IPS-NIHi7 (cell line): Measurements from ENCODE around the gene NDC1.
"Not testable (repeated sequence)": the region's sequence is repeated elsewhere in the genome, so short reads cannot be mapped to it uniquely, and the experiment has no call there.

Experiments
- DNase-seq: peaks from one replicate; pipeline ENCODE4 v3.0.0; 2012; ENCODE audit warnings: mixed read lengths; ENCODE audit errors: extremely low spot score

NDC1 gene

DNA sequence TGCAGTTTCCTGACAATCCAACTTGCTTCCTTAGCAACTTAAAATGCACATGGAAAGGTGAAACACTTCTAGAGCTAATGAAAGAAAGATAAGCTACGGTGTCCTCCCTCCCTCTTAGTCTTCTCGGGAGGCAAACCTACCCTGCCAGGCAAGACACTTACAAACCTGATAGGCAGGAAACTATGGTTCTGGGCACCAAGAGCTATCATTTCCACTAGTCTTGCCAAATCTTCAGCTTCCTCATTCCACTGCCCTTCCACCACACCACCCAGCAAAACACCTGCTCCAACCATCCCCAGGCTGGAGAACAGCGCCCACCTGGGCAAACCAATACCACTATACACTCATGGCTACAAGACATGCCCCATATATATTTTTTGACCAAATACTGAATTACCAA is 15.2 kb downstream of the NDC1 start:
- no peak for DNase-seq

DNA sequence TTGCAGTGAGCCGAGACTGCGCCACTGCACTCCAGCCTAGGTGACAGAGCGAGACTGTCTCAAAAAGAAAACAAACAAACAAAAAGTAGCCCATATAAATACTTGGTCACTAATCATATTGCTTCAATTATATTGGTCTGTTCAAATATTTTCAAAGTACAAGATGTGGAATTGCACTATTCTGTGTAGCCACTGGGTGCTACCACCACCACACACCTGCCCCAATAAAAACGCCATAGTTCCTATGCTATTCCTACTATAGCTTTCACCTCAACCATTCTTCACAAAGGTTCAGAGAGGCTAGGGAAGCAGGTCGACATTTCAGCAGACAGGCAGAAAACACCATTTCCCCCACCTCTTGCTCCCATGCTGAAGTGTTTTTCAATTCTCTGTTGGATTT is 16.7 kb downstream of the NDC1 start:
- DNase-seq = no peak

DNA sequence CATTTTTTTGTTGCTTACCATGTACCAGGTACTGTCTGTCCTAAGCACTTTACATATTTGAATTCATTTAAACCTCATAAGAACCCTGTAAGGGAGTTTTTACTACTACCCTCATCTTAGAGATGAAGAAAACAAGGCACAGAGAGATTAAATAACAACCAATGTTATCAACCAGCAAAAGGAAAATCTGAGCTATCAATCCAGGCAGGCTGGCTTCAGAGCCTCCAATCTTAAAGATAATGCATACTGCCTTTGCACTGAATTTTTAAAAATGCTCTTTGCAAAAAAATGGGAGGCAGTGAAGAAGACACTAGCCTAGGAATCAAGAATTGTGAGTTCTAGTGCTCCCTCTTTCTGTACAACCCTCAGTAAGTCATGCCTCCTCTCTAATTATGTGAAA is 18.7 kb downstream of the NDC1 start:
- no peak for DNase-seq

DNA sequence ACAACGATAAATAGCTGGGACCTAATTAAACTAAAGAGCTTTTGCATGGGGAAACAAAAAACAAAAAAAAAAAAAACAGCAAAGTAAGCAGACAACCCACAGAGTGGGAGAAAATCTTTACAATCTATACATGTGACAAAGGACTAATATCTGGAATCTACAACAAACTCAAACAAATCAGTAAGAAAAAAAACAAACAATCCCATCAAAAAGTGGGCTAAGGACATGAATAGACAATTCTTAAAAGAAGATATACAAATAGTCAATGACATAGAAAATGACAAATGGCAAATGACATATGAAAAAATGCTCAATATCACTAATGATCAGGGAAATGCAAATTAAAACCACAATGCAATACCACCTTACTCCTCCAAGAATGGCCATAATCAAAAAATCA is 21.5 kb downstream of the NDC1 start:
- not testable (repeated sequence) for DNase-seq

DNA sequence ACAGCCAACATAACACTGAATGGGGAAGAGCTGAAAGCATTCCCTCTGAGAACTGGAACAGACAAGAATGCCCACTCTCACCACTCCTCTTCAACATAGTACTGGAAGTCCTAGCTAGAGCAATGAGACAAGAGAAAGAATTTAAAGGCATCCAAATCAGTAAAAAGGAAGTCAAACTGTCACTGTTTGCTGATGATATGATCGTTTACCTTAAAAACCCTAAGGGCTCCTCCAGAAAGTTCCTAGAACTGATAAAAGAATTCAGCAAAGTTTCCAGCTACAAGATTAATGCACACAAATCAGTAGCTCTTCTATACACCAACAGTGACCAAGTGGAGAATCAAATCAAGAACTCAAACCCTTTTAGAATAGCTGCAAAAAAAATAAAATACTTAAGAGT is 22.6 kb downstream of the NDC1 start:
- not testable (repeated sequence) for DNase-seq

DNA sequence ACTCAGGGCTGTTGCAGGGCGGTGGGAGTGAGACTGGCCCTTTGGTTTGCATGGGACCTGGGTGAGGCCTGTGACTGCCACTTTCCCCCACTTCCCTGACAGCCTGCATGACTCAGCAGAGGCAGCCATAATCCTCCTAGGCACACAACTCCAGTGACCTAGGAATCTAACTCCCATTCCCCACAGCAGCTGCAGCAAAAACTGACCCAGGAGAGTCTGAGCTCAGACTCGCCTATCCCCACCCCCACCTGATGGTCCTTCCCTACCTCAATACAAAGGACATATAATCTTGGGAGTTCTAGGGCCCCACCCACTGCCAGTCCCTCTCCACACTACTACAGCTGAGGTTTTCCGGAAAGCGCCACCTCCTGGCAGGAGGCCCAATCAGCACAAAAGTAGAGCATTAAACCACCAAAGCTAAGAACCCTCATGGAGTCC is 26.7 kb downstream of the NDC1 start:
- DNase-seq = peak; percentile 22

DNA sequence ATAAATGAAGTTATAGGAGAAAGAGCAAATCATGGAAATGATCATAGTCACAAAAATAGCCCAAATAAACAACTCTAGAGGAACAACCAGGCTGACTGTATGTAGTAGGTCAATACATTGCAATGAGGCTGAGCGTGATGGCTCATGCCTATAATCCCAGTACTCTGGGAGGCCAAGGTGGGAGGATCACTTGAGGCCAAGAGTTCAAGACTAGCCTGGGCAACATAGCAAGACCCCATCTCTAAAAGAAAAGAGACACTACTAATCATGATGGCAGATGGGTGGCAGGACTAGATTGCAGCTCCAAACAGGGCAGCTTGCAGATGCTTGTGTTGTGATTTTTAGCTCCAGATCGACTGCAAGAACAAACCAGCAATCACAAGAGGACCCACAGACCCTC is 27.6 kb downstream of the NDC1 start:
- no peak for DNase-seq

DNA sequence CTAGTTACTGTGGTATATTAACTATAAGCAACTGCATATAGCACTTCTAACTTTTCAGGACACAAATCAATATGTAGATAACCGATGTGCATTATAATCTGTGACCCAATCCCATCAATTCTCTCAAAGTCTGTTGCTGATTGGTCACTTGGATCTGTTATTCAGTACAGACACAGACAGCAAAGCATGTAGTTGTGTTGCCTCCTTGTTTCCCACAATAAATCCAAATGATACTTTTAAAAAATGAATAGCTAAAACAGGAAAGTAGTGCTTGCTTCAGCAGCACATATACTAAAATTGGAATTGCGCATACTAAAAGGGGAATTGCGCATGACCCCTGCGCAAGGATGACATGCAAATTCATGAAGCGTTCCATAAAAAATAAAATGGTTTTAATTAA is 28.1 kb downstream of the NDC1 start:
- no peak for DNase-seq

DNA sequence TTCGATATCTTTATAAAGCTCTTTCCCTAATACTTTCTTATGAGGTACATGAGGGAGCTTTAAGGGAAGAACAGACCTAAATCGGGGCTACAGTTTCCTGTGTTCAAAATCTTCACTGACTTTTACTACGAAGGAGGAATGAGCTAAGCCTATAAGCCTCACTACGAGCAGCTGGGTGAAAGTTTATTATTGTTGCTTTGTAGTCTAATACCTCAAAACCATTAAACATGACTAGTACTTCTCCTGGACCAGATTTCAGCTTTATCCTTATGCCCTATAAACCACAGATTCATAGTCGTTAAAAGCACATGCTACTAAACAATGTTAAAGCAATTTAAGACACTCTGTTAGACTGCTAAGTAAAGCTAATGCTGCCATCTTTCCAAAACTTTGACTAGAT is 30.2 kb downstream of the NDC1 start:
- DNase-seq = no peak

DNA sequence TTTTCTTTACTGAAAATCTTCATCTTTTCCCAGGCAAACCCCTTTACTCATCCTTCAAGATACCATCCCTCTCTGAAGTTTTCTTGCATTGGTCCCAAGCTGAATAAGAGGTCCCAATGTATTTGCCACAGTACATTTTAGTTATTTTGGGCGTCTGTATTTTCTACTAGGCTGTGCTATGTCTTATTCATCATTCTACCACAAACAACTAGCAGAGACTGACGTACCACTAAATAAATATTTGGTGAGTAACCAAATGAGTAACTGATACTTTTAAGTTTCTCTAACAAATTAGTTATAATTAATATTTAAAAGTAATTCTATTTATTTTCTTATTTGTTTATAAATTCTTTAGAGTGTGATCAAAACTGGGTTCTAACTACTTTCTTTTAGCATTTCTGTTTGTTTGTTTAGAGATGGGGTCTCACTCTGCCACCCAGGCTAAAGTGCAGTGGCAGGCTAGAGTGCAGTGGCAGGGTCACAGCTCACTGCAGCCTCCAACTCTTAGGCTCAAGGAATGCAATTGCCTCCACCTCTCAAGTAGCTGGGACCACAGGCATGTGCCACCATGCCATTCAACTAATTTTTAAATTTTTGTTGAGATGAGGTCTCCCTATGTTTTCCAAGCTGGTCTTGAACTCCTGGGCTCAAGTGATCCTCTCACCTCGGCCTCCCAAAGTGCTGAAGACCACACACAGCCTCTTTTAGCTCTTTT is 33.1 kb downstream of the NDC1 start:
- no peak for DNase-seq

DNA sequence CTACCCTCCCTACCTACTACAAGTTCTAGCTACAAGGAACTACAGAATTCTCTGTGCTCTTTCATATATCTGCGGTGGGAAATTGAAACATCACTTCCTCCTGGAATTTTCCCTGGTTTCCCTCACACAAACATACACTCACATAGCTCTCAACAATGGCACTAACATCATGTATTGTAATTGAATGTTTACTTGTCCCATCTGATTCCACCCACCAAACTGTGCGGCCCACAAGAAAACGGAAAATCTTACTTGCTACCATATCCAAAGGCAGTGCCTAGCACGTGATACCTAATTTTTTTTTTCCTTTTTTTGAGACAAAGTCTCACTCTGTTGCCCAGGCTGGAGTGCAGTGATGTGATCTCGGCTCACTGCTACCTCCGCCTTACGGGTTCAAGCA is 33.9 kb downstream of the NDC1 start:
- DNase-seq = no peak

DNA sequence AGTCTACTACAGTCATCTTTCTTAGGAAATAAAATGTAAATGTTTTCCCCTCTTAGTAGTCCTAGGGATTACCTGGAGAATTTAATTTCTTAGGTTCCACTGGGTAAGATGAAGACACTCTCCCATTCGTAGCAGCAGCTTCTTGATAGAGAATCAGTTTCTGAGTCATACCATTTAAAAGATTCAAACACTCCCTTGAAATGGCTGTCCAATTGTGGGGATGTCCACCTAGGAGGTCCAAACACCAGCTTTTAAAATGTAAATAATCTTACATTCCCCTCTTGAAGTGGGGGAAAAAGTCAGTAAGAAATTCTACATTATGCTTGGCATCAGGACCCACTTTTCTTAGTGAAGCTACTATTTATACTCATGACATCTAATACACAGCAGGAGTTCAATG is 37.5 kb downstream of the NDC1 start:
- no peak for DNase-seq

DNA sequence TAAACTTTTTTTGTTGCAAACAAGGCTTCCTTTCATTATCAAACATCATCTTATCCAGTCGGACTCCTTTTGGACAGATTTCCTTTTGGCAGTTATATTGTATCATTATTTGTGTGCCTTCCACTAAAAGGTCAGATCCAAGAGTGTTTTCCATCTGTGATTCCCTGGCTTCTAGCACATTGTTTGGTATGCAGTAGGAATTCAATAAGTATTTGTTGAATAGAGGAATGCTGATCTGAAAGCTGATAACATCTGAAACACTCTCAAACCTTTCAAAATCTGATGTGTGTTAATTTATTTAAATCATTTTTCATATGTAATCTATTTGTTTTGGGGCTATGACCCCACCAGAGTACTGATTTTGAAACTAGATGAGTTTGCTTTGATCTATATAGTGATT is 39.0 kb downstream of the NDC1 start:
- DNase-seq = no peak

DNA sequence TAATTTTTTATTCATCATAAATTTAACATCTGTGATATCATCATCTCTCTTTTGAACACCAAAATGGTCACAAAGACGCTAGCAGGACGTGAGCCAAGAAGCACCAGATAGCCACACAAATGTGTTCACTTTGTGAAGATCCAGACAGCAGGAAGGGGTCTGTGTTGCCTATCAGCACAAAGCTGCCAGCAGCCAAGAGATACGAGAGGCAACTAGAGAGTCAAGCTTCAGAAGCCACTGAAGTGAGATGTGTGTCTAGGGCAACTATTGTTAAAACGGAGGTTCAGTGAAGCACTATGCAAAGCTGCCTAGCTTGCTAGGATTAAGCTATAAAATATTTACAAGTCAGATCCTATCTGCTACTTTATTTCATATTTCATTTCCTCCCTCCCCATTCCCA is 45.3 kb downstream of the NDC1 start:
- no peak for DNase-seq

DNA sequence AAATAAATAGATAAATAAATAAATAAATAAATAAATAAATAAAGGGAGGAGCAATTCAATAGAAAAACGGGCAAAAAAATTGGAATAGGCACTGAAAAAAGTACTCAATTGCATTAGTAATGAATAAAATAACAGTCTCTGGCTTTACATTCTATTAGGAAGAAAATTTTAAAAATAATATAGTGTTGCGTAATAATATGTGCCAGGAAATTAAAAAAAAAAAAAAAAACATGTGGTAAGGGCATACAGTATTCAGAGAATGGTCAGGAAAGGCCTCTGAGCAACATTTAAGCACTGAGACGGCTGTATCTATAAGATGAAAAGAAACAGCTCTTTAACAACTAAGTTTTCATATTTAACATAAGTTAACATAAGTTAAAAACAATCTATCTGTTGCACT is 50.4 kb downstream of the NDC1 start:
- no peak for DNase-seq

DNA sequence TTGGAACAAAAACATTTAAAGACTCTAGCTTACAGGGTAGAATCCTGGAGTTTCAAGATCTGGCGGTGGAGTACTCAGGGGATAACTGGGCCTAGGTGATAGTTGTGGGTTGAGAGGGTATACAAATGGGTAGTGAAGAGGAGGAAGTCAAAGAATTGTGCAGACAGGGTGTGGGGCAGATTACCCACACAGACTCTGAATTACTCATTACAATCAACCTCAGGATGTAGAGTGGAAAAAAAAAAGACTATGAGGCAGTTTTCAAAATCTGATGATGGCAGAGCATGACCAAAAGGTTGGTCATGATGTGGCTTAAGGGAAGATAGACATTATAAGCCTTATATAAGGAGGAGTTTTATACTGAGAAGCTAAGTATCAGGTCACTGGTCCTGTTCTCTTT is 55.0 kb downstream of the NDC1 start:
- DNase-seq = no peak

DNA sequence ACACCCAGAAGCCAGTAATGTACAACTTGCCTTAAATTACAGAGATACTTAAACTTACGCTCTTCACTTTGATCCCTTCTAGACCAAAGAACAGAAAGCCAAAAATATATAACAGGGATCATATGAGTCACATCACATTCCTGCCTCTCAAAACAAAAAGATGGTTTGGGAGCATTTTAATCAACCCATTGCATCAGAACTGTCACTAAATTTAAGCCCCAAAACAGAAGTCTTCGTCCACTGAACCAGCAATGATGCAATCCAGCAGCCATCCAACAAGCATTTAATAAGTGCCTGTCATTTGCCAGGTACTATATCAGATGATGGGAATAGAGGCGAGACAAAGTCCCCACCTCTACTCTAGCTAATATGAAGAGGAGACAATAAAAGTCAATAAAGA is 56.4 kb downstream of the NDC1 start:
- no peak for DNase-seq

DNA sequence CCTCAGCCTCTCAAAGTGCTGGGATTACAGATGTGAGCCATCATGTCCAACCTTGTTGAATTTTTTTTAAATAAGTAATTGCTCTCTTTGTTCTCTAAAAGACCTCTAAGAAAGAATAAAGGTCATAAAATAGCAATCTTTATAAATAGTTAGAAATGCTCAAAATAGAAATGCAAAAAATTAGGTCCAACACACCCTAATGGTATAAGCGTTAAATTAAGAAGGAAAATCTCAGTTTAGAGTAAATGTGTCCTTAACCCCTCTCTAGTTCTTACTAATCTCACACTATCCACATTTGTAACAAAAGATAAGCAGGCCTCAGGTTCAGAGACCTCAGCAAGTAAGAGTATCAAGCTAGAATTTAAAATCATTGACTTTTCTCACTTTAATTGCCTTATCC is 60.8 kb downstream of the NDC1 start:
- no peak for DNase-seq

DNA sequence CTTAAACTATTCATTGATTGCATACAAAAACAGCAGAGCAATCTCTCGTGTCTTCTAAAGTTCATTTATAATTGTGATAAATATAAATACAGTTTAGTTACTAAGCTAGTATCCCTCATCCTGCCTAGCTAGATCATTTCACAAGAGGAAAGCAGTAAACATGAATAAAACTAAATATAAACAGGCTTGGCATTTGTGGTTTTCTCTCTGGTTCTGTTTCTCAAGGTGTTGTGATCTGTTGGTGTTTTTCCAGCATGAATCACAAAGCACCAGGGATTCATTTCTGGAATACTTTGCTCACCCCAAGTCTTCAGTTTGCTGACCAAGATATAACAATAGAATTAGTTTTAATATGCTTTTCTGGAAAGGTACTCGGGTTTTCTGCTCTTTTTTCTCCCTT is 66.4 kb downstream of the NDC1 start:
- DNase-seq = no peak

DNA sequence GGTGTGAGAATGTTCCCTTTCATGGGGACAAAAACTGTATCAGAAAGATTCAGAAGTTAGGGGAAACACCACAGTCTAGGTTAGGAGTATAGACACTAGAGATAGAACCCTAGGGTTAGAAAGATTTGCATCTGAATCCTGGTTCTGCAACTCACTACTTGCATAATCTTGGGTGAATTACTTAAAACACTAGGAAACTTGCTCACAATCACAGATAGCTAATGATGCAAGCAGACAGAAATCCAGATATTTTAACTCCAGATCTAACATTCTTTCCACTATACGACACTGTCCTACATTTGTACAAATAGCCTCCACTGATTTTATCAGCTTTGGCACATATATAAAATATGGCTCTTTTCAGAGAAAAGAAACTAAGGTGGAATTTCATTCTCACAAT is 68.3 kb downstream of the NDC1 start:
- no peak for DNase-seq

DNA sequence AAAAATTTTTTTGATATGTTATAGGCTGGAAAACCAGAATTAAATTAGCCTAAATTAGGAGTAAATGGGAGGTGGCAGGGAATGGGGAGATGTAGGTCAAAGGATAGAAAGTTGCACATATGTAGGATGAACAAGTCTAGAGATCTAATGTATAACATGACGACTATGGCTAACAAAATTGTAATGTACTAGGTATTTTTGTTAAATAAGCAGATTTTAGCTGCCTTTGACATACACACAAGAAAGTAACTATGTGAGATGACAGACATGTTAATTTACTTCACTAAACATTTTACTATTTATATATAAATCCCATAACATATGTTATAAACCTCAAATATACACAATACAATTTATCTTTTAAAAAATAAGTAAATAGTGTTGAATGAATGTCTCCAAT is 68.9 kb downstream of the NDC1 start:
- DNase-seq = no peak

DNA sequence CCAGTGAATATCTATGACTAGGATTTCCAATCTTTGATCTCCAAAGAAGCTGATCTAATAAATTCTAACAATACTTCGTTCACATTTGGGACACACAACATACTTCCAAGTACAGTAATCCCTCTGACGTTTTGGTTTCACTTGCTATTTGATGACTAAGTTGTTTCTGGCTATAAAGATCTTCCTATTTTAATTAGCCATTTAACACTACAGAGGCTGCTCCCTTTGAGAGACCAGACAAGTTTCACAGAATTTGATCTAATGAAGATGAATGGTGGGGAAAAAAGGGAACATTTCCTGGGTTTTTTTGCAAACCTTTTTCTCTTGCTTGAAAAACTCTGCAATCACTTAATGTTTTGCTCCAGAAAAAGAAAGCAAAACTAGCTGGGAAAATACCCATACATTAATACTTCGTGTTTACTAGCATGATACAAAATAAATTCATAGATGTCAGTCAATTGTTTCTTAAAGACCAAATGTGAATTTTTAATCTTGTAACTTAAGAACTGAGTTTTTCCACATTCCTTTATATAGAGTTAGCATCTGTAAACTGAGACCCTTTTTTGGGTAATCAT is 71.2 kb downstream of the NDC1 start:
- no peak for DNase-seq

DNA sequence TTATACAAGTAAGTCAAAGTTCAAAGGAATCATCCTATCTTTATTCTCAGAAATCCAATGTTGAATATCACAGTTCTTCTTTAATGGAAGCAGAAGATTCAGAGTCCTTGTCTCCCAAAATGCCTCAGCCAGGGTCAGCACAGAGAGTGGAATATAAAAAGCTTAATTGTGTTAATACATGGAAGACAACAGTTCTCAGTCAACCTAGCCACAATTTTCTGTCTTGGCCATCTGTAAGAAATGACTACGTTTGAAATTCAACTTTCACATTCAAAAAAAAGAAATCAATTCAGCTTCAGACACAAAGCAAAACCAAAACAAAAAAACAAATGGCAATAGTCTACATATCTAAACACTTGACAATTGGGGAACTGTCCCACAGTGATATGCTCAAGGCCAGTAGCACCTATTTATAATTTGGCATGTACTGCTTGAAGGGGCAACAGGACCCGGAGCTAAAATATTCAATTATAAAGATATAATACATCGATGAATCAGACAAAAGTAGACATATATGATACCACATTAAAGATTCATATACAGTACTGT is 71.8 kb downstream of the NDC1 start:
- DNase-seq = no peak

DNA sequence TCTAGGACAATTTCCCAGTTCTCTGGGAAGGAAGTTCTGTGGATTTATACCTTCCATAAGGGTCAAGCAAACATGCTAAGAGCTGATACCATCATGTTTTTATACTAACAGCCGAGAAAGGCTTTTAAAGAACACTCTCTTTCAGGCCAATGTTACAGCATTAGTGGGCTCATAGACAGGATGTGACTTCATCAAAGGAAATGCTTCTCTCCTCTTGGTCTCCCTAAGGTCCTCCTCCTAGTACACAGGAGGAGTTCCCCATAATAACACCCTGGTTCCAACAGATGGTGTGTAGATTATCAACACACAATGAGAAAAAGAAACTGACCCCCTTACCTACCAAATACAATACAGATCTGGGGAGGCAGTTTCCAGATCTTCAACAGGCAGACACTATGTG is 72.4 kb downstream of the NDC1 start:
- DNase-seq = no peak
